ENCODE measurements around the gene TEX52. TPM values are rescaled to one million over a fixed set of nuclear protein-coding genes. Genes with fewer than 3 reads are reported as not detected.

The TEX52 gene
- total and polyA plus RNA-seq, 2 of the 13 experiments (the other 11 are each of a cell fraction or from before 2014, with no cell fraction given): 0.05 TPM; not detected in 1

DNA sequence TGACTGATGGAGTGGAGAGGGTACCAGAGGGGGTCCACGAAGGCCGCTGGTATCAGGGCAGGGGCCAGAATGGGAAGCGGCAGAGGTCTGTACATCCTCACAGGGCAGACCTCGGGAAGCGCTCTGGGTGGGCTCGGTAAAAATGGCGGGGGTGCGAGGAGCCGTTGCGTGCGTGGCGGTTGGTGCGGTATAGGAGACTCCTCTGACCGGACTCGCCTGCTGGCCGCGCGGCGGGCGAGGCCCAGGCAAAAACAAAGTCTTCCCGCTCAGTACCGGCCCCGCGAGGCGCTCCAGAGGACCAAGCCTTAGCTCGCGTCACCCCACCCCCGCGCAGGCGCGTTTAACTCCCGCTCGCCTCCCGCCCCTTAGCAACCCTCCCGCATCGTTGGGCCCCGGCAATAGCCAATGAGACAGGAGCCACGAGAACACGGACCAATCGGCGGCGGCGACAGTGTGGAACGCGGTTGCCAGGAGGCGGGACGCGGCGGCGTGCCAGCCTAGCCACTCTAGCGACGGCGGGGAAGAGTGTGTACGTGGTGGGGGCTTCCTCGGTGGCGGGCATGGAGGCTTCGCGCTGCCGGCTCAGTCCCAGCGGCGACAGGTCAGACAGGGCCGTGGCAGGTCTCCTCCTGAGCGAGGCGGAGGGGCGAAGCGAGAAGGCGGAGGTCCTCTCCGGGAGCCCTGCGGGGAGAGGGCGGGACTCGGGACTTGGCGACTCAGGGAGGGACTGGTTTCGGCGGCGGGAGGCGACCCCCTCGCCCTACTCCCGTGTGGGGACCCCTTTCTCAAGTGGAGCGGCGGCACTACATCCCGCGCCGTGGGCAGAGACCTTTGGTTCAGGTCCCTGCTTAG lies 33.8 kb upstream of the TEX52 start, which contains the start of gene TULP3 (continued):
- TF ChIP-seq, protein P1, sequence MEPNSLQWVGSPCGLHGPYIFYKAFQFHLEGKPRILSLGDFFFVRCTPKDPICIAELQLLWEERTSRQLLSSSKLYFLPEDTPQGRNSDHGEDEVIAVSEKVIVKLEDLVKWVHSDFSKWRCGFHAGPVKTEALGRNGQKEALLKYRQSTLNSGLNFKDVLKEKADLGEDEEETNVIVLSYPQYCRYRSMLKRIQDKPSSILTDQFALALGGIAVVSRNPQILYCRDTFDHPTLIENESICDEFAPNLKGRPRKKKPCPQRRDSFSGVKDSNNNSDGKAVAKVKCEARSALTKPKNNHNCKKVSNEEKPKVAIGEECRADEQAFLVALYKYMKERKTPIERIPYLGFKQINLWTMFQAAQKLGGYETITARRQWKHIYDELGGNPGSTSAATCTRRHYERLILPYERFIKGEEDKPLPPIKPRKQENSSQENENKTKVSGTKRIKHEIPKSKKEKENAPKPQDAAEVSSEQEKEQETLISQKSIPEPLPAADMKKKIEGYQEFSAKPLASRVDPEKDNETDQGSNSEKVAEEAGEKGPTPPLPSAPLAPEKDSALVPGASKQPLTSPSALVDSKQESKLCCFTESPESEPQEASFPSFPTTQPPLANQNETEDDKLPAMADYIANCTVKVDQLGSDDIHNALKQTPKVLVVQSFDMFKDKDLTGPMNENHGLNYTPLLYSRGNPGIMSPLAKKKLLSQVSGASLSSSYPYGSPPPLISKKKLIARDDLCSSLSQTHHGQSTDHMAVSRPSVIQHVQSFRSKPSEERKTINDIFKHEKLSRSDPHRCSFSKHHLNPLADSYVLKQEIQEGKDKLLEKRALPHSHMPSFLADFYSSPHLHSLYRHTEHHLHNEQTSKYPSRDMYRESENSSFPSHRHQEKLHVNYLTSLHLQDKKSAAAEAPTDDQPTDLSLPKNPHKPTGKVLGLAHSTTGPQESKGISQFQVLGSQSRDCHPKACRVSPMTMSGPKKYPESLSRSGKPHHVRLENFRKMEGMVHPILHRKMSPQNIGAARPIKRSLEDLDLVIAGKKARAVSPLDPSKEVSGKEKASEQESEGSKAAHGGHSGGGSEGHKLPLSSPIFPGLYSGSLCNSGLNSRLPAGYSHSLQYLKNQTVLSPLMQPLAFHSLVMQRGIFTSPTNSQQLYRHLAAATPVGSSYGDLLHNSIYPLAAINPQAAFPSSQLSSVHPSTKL (CRISPR knock-in tag; IDR thresholded peaks at IDR 0.05): peak; percentile 17
- TF ChIP-seq ZNF598 (CRISPR knock-in tag; IDR thresholded peaks at IDR 0.05; ENCODE audit: borderline replicate concordance) (no peak), ZNF264 (CRISPR knock-in tag; IDR thresholded peaks at IDR 0.05) (peak; percentile 61), RFX1 (IDR thresholded peaks at IDR 0.05) (peak; percentile 97), KDM4B (CRISPR knock-in tag; IDR thresholded peaks at IDR 0.05) (no peak), ZNF674 (CRISPR knock-in tag; IDR thresholded peaks at IDR 0.05; ENCODE audit: low read depth) (no peak), FOSL1 (CRISPR knock-in tag; IDR thresholded peaks at IDR 0.05; ENCODE audit: borderline replicate concordance) (no peak), SP1 (IDR thresholded peaks at IDR 0.05) (no peak), SP1 (CRISPR knock-in tag; IDR thresholded peaks at IDR 0.05) (peak; percentile 80), ZFP90 (CRISPR knock-in tag; IDR thresholded peaks at IDR 0.05; ENCODE audit: borderline replicate concordance) (0 out of 2 replicates have a peak, but pooled peaks have one; percentile 13), RBM22 (optimal IDR thresholded peaks at IDR 0.05; ENCODE audit: low read length) (peak; percentile 85), ZNF775 (CRISPR knock-in tag; IDR thresholded peaks at IDR 0.05; ENCODE audit: borderline replicate concordance) (no peak), ZNF382 (CRISPR knock-in tag; IDR thresholded peaks at IDR 0.05; ENCODE audit: borderline replicate concordance) (no peak), MAFF (IDR thresholded peaks at IDR 0.05; ENCODE audit: low read depth, low read length) (no peak), ZNF577 (CRISPR knock-in tag; IDR thresholded peaks at IDR 0.05; ENCODE audit: borderline replicate concordance, low read depth) (no peak)
- TF ChIP-seq, protein P2, sequence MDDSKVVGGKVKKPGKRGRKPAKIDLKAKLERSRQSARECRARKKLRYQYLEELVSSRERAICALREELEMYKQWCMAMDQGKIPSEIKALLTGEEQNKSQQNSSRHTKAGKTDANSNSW (CRISPR knock-in tag; IDR thresholded peaks at IDR 0.05; ENCODE audit: borderline replicate concordance): no peak; the same call in 1 of the 2 replicates
- TF ChIP-seq, protein P3, sequence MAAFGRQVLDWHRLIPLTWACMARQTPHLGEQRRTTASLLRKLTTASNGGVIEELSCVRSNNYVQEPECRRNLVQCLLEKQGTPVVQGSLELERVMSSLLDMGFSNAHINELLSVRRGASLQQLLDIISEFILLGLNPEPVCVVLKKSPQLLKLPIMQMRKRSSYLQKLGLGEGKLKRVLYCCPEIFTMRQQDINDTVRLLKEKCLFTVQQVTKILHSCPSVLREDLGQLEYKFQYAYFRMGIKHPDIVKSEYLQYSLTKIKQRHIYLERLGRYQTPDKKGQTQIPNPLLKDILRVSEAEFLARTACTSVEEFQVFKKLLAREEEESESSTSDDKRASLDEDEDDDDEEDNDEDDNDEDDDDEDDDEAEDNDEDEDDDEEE (CRISPR knock-in tag; IDR thresholded peaks at IDR 0.05): peak; percentile 75; the same call in 1 of the 2 replicates
- TF ChIP-seq, protein P4, sequence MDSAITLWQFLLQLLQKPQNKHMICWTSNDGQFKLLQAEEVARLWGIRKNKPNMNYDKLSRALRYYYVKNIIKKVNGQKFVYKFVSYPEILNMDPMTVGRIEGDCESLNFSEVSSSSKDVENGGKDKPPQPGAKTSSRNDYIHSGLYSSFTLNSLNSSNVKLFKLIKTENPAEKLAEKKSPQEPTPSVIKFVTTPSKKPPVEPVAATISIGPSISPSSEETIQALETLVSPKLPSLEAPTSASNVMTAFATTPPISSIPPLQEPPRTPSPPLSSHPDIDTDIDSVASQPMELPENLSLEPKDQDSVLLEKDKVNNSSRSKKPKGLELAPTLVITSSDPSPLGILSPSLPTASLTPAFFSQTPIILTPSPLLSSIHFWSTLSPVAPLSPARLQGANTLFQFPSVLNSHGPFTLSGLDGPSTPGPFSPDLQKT (CRISPR knock-in tag; IDR thresholded peaks at IDR 0.05; ENCODE audit: borderline replicate concordance): no peak
- TF ChIP-seq, protein P5, sequence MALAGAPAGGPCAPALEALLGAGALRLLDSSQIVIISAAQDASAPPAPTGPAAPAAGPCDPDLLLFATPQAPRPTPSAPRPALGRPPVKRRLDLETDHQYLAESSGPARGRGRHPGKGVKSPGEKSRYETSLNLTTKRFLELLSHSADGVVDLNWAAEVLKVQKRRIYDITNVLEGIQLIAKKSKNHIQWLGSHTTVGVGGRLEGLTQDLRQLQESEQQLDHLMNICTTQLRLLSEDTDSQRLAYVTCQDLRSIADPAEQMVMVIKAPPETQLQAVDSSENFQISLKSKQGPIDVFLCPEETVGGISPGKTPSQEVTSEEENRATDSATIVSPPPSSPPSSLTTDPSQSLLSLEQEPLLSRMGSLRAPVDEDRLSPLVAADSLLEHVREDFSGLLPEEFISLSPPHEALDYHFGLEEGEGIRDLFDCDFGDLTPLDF (CRISPR knock-in tag; IDR thresholded peaks at IDR 0.05): peak; percentile 52; the same call in 1 of the 2 replicates
- TF ChIP-seq, protein P6, sequence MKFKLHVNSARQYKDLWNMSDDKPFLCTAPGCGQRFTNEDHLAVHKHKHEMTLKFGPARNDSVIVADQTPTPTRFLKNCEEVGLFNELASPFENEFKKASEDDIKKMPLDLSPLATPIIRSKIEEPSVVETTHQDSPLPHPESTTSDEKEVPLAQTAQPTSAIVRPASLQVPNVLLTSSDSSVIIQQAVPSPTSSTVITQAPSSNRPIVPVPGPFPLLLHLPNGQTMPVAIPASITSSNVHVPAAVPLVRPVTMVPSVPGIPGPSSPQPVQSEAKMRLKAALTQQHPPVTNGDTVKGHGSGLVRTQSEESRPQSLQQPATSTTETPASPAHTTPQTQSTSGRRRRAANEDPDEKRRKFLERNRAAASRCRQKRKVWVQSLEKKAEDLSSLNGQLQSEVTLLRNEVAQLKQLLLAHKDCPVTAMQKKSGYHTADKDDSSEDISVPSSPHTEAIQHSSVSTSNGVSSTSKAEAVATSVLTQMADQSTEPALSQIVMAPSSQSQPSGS (CRISPR knock-in tag; IDR thresholded peaks at IDR 0.05): peak; percentile 65; the same call in 1 of the 2 replicates

All from HepG2 (cell line).